Memory B cell (primary cell): ENCODE measurements around the gene IL6ST.
"Not testable (repeated sequence)": the region's sequence is repeated elsewhere in the genome, so short reads cannot be mapped to it uniquely, and the experiment has no call there.

Source experiments
- ATAC-seq: fragments of 150-1000 bp; cut with Tn5 transposase; 2 replicates; pipeline ENCODE4 v1.10.0; 2021; ENCODE audit warnings: low read depth, mild to moderate bottlenecking, moderate library complexity
- DNase-seq, 2 donors: peaks; one replicate each; pipeline ENCODE4 v3.0.0; 2022; ENCODE audit warnings: low spot score in 2 of 2
- H3K27ac Mint-ChIP-seq: one replicate; pipeline ENCODE4 v1.8.0; 2022; ENCODE audit warnings: mild to moderate bottlenecking, moderate library complexity, mixed read lengths
- H3K27me3 Mint-ChIP-seq: one replicate; pipeline ENCODE4 v1.8.0; 2022; ENCODE audit warnings: mixed read lengths
- H3K36me3 Mint-ChIP-seq: one replicate; pipeline ENCODE4 v1.8.0; 2022; ENCODE audit warnings: mild to moderate bottlenecking, mixed read lengths
- H3K4me1 Mint-ChIP-seq: one replicate; pipeline ENCODE4 v1.8.0; 2022; ENCODE audit warnings: mixed read lengths
- H3K4me3 Mint-ChIP-seq: one replicate; pipeline ENCODE4 v1.8.0; 2022; ENCODE audit warnings: mild to moderate bottlenecking, moderate library complexity, mixed read lengths
- H3K9me3 Mint-ChIP-seq: one replicate; pipeline ENCODE4 v1.8.0; 2022; ENCODE audit warnings: mixed read lengths

The IL6ST gene

DNA sequence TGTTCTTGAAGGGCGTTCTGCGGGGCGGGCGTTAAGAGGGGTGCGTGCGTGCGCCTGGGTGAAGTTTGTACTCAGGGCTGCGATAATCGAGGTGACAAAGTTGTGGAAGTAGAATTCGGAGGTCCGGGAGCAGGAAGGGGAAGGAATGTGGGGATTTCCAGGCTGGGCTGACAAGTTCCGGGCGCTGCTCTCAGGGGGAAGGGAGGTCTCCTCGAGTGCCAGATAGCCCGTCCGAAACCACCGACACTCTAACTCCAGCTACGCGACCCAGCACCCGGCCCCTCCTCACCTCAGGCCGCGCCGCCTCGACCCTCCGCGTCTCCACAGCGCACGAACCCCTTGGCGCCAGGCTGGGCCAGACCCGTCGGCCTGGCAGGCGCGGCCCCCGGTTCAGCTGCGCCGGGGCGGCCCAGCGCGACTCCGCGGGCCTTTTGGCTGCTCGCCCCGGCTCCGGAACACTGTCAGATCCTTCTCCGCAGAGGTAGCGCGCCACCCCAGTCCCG, at the start of gene IL6ST:
Gene IL6ST (minus strand): TSS at position 469 of the 503 bp plus-strand sequence. CDS start 18,685 bp downstream, outside the sequence.
- peaks cover 17% of the 10 kb centered on the region for H3K4me1 Mint-ChIP-seq
- peak within 1 kb of the TSS; percentile 91 for H3K27ac Mint-ChIP-seq
- peaks cover 3% of the 10 kb centered on the region for H3K36me3 Mint-ChIP-seq
- peaks cover 3% of the 10 kb centered on the region for H3K9me3 Mint-ChIP-seq
- H3K27me3 Mint-ChIP-seq, result peaks cover 5% of the 10 kb centered on the region
- H3K4me3 Mint-ChIP-seq, result peak within 1 kb of the TSS; percentile 98
- ATAC-seq (peak; percentile 5), DNase-seq (no peak)

- H3K4me1 Mint-ChIP-seq, result no peaks in the 10 kb centered on the region
- H3K27ac Mint-ChIP-seq, result no peak overlapping the region
- ATAC-seq (no peak), DNase-seq (no peak)
- H3K9me3 Mint-ChIP-seq, result peaks cover 3% of the 10 kb centered on the region
- peaks cover 8% of the 10 kb centered on the region for H3K27me3 Mint-ChIP-seq
- no peak overlapping the region for H3K4me3 Mint-ChIP-seq
- H3K36me3 Mint-ChIP-seq, result peaks cover 3% of the 10 kb centered on the region
Measured at GRCh38 chr5:56039985-56040384, 45.2 kb upstream of the IL6ST start.

- not testable (repeated sequence) for DNase-seq, H3K9me3 Mint-ChIP-seq, H3K4me1 Mint-ChIP-seq, H3K4me3 Mint-ChIP-seq, H3K27ac Mint-ChIP-seq, H3K36me3 Mint-ChIP-seq, ATAC-seq, H3K27me3 Mint-ChIP-seq
Measured at GRCh38 chr5:56038206-56038605, 43.4 kb upstream of the IL6ST start.

GRCh38 chr5:56037531-56038010, 42.8 kb upstream of the IL6ST start:
- peaks cover 3% of the 10 kb centered on the region for H3K9me3 Mint-ChIP-seq
- ATAC-seq (no peak), DNase-seq (no peak)
- H3K36me3 Mint-ChIP-seq, result peaks cover 3% of the 10 kb centered on the region
- H3K27ac Mint-ChIP-seq, result no peak overlapping the region
- no peak overlapping the region for H3K4me3 Mint-ChIP-seq
- H3K27me3 Mint-ChIP-seq, result peaks cover 7% of the 10 kb centered on the region
- no peaks in the 10 kb centered on the region for H3K4me1 Mint-ChIP-seq

DNA sequence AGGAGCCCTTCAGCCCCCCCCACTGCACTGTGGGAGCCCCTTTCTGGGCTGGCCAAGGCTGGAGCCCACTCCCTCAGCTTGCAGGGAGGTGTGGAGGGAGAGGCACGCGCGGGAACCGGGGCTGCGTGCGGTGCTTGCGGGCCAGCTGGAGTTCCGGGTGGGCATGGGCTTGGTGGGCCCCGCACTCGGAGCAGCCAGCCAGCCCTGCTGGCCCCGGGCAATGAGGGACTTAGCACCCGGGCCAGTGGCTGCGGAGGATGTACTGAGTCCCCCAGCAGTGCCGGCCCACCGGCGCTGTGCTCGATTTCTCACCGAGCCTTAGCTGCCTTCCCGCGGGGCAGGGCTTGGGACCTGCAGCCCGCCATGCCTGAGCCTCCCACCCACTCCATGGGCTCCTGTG, 40.6 kb upstream of the IL6ST start:
- ATAC-seq, H3K4me1 Mint-ChIP-seq, H3K27me3 Mint-ChIP-seq, H3K9me3 Mint-ChIP-seq, H3K36me3 Mint-ChIP-seq, DNase-seq, H3K27ac Mint-ChIP-seq, H3K4me3 Mint-ChIP-seq: not testable (repeated sequence)

DNA sequence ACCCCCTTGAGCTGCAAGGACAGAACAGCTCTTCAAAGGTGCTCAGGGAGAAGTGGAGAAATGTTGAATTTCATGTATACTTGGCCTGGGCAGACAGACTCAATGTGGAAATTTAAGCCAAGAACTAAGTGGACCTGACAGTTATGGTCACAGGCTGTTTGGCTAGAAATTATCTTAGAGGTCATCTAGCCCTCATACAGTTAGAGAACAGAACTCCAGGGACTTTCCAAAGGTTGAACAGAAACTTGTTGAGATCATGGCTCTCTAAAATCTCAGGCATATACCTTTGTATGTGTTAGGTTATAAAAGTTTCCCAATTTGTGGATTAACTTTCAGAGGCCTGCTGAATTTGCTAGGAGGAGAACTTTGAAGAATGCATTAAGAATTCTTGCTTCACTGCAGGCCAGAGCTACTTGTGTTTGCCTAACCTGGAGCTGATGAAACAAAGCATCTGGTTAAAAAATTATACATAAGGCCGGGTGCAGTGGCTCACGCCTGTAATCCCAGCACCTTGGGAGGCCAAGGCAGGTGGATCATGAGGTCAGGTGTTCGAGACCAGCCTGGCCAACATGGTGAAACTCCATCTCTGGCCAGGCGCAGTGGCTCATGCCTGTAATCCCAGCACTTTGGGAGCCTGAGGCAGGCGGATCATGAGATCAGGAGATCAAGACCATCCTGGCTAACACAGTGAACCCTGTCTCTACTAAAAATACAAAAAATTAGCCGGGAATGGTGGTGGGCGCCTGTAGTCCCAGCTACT, 35.3 kb upstream of the IL6ST start:
- not testable (repeated sequence) for H3K4me3 Mint-ChIP-seq, ATAC-seq, H3K27ac Mint-ChIP-seq, H3K9me3 Mint-ChIP-seq, DNase-seq, H3K27me3 Mint-ChIP-seq, H3K36me3 Mint-ChIP-seq, H3K4me1 Mint-ChIP-seq

GRCh38 chr5:56029457-56029856, 34.7 kb upstream of the IL6ST start:
- ATAC-seq, result no peak
- no peak for DNase-seq
- Mint-ChIP-seq H3K9me3 (no peaks in the 10 kb centered on the region), H3K4me3 (no peak overlapping the region), H3K4me1 (no peaks in the 10 kb centered on the region), H3K27ac (no peak overlapping the region), H3K36me3 (no peaks in the 10 kb centered on the region), H3K27me3 (no peaks in the 10 kb centered on the region)

DNA sequence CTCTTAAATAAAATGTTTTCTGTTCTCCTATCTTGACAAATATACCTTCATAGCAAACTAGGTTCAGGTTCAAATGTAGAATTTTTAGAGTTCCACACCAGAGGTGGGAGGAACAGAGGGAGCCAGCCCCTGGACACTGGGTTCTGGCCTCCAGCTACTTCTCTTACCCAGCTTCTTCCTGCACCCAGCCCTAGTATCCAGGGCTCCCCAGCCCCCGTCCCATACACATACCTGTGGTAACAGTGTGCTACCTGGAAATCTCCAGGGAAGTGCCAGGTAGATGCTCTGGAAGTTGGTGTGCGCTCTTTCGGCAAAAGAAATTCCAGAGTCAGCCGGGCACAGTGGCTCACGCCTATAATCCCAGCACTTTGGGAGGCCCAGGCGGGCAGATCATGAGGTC, 33.9 kb upstream of the IL6ST start:
- H3K27ac Mint-ChIP-seq, result no peak overlapping the region
- no peaks in the 10 kb centered on the region for H3K9me3 Mint-ChIP-seq
- H3K4me1 Mint-ChIP-seq, result no peaks in the 10 kb centered on the region
- H3K27me3 Mint-ChIP-seq, result no peaks in the 10 kb centered on the region
- no peak for DNase-seq
- H3K36me3 Mint-ChIP-seq, result no peaks in the 10 kb centered on the region
- no peak for ATAC-seq
- no peak overlapping the region for H3K4me3 Mint-ChIP-seq

DNA sequence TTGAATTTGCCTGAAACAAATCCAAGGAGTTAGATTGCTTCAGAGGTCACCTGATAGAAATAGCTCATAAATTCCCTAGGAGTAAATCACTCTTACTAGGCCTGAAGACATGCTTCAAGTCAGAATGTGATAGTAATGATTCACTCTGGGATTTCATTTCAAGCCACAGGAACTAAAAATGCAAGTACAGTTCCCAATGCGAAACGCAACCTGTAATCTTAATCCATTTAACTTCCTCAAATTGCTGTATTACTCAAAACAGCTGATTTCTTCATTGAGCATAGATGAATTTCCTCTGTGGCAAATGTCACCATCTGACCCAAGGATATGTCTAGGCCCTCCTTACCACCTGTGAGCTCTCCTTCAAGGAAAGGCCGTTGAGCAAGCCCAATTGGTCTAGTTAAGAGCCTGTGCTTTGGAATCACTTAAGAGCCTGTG, 32.1 kb upstream of the IL6ST start:
- H3K27me3 Mint-ChIP-seq, result peaks cover 4% of the 10 kb centered on the region
- no peak overlapping the region for H3K4me3 Mint-ChIP-seq
- H3K4me1 Mint-ChIP-seq, result no peaks in the 10 kb centered on the region
- ATAC-seq, result no peak
- H3K27ac Mint-ChIP-seq, result no peak overlapping the region
- H3K36me3 Mint-ChIP-seq, result no peaks in the 10 kb centered on the region
- no peaks in the 10 kb centered on the region for H3K9me3 Mint-ChIP-seq
- DNase-seq, result no peak

- H3K9me3 Mint-ChIP-seq, result no peaks in the 10 kb centered on the region
- H3K4me3 Mint-ChIP-seq, result no peak overlapping the region
- no peaks in the 10 kb centered on the region for H3K36me3 Mint-ChIP-seq
- DNase-seq (no peak), ATAC-seq (no peak)
- no peaks in the 10 kb centered on the region for H3K4me1 Mint-ChIP-seq
- H3K27me3 Mint-ChIP-seq, result peaks cover 5% of the 10 kb centered on the region
- no peak overlapping the region for H3K27ac Mint-ChIP-seq
Measured at GRCh38 chr5:56025151-56025885, 30.6 kb upstream of the IL6ST start.

DNA sequence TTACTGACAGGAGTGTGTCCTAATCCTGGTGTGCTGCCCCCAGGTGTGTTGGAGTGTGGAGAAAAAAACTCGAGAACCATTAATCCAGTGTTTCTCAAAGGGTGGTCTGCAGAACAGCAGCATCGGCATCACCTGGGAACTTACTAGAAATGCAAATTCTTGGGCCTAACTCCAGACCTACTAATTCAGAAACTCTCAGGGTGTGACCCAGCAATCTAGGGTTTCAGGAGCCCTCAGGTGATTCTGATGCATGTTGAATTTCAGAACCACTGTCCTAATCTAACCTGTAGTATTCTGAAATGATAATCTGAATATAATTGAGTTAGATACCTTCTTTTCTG, 30.0 kb upstream of the IL6ST start:
- Mint-ChIP-seq H3K36me3 (no peaks in the 10 kb centered on the region), H3K27me3 (peaks cover 5% of the 10 kb centered on the region), H3K4me3 (no peak overlapping the region), H3K27ac (no peak overlapping the region), H3K4me1 (no peaks in the 10 kb centered on the region), H3K9me3 (no peaks in the 10 kb centered on the region)
- DNase-seq (no peak), ATAC-seq (no peak)

DNA sequence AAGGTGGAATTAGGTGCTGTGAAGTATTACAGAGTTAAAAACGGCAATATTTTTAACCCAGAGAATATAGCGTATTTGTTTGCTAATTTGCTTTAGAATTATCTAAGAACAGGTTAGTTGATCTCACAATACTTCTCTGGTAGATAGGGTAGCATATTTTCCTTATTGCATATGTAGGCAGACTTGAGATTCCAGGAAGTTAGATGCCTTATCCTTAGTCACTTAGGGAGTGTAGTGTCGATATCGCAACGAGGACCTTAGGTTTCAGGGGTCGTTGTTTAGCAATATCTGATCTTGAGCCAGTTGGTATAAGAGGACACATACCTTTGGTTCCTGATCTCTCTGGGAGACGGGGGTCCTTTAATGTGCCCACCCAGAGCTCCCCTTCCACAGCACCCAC, 28.5 kb upstream of the IL6ST start:
- Mint-ChIP-seq H3K36me3 (no peaks in the 10 kb centered on the region), H3K4me1 (peaks cover 2% of the 10 kb centered on the region), H3K27me3 (peaks cover 5% of the 10 kb centered on the region), H3K27ac (no peak overlapping the region), H3K9me3 (no peaks in the 10 kb centered on the region), H3K4me3 (no peak overlapping the region)
- no peak for ATAC-seq
- DNase-seq, result no peak

DNA sequence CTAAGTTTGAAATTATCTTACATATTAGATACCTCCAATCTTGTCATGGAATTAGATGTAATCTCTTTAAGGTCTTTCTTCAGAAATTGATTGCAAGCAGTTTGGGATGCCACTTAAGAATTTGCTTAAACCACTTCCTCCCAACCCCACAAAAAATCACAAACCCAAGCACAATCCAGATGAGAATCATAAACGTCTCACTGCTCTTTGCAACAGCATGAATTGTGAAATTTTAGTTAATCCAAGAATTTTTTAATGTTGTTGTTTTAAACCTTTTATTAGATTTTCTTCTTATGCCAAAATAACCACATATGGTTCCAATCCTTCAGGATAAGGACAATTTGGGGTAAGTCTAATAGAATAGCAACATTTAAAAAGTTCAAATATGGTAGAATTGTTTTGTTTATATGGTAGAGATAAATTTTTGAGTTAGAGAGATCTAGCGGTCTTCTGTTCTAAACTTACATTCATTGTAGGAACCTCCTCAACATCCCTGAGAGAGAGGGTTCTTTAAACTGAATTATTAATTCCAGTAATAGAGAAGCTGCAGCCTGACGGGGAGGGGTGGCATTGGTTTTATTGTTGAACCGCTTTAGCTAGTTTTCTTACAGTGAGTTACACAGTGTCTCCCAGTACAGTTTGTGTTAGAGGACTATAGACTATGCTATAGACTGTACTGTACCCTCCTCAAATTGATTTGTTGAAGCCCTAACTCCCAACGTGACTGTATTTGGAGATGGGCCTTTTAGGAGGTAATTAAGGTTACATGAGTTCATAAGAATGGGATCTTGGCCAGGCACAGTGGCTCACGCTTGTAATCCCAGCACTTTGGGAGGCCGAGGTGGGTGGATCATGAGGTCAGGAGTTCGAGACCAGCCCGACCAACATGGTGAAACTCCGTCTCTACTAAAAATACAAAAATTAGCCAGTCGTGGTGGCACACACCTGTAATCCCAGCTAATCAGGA, 24.8 kb upstream of the IL6ST start:
- no peak overlapping the region for H3K27ac Mint-ChIP-seq
- ATAC-seq, result no peak
- H3K9me3 Mint-ChIP-seq, result peaks cover 2% of the 10 kb centered on the region
- peaks cover 2% of the 10 kb centered on the region for H3K4me1 Mint-ChIP-seq
- H3K4me3 Mint-ChIP-seq, result no peak overlapping the region
- H3K27me3 Mint-ChIP-seq, result peaks cover 5% of the 10 kb centered on the region
- DNase-seq, result no peak
- H3K36me3 Mint-ChIP-seq, result no peaks in the 10 kb centered on the region

DNA sequence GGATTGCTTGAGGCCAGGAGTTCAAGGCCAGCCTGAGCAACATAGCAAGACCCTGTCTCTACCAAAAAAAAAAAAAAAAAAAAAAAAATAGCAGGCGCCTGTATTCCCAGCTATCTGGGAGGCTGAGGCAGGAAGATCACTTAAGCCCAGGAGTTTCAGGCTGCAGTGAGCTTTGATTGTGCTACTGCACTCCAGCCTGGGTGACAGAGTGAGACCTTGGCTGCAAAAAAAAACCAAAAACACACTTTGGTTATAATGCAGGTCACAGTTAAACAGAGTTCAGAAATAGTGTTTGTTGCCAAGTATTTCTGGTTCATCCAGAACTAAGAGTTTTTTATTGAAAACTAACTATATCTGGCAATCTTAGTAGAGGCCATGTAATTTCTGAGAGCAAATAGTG, 24.1 kb upstream of the IL6ST start:
- ATAC-seq (no peak), DNase-seq (no peak)
- Mint-ChIP-seq H3K27ac (no peak overlapping the region), H3K4me1 (peaks cover 2% of the 10 kb centered on the region), H3K9me3 (peaks cover 2% of the 10 kb centered on the region), H3K27me3 (peaks cover 5% of the 10 kb centered on the region), H3K36me3 (no peaks in the 10 kb centered on the region), H3K4me3 (no peak overlapping the region)
